HG03460 (cell line): ENCODE data around the gene MRPS14.
A peak's percentile ranks its signal among the peaks of the same experiment; 100 is the strongest.
"Not testable (repeated sequence)": the region's sequence is repeated elsewhere in the genome, so short reads cannot be mapped to it uniquely, and the experiment has no call there.

Source experiments
- ATAC-seq: cut with Tn5 transposase; IDR thresholded peaks from one replicate; pipeline ENCODE4 v1.9.1; 2021; ENCODE audit not compliant: unreplicated experiment

Gene MRPS14

DNA sequence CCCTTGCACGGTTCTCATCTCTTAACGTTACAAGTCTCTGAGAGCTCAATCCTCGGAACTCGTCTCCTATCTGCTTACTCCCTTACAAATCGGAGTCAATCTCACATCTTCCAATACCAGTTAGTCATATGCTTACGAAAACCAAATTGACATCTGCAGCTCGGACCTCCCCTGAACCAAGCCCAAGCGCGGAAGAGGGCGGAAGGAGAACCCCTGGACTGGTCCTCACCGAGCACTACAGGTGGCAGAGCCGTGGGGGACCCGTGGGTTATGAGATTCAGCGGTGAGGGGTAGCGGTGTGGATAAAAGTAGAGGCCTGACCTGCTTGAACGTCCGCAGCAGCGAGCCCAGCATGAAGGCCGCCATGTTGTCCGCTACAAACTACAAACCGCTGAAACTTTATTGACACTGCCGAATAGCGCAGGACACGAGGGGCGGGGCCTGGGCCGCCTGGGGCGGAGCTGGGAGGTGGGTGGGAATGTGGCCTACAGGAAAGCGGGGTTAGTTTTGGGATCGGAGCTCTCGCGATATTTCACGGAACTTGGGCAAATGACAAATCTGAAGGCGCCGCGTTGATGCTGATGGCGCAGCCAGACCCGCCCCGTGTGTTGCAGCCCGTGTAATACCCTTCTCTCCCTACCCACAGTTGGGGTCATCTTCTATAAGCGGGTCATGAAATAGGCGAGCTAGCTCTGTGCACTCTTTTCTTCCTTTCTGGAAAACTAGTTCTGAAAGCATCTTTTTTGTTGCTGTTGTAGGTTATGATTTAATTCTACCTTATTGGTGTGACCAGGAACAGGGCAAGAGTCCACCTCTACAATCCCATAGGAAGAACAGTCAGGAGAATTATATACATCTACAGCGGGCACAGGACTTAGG lies at the start of gene MRPS14:
Gene MRPS14 (minus strand): TSS at position 383 of the 879 bp plus-strand sequence. CDS start 17 bp downstream, at position 366.
- peak; percentile 90 for ATAC-seq

GRCh38 chr1:175072099-175072951 lies 49.1 kb upstream of the MRPS14 start:
- peak; percentile 79 for ATAC-seq

GRCh38 chr1:175071276-175071943 lies 48.2 kb upstream of the MRPS14 start:
- no peak for ATAC-seq

DNA sequence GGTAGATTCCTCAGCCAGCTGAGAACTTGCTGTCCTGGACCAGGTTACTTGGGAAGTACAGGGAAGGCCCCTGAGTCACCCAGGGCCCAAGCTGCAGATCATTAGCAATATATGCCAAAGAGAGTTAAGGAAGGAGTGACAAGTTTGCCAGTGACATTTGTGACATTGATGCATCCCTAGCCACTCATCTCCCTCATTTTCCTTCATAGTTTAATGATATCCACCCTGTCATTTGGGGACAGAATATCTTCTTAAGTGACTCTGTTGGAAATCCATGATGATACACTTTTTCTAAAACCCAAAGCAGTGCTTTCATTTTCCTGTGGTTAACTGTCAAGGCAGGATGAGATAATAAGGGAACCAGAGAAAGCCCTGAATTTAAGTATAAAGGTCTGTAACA lies 47.6 kb upstream of the MRPS14 start:
- no peak for ATAC-seq

- no peak for ATAC-seq
Measured at GRCh38 chr1:175067362-175068106, 44.3 kb upstream of the MRPS14 start, which contains the start of gene TNN. Gene TNN, plus strand, starts transcription at chr1:175067833. Its CDS starts 9,586 bp downstream, at chr1:175077419.

GRCh38 chr1:175062858-175063257 lies 39.6 kb upstream of the MRPS14 start:
- no peak for ATAC-seq

DNA sequence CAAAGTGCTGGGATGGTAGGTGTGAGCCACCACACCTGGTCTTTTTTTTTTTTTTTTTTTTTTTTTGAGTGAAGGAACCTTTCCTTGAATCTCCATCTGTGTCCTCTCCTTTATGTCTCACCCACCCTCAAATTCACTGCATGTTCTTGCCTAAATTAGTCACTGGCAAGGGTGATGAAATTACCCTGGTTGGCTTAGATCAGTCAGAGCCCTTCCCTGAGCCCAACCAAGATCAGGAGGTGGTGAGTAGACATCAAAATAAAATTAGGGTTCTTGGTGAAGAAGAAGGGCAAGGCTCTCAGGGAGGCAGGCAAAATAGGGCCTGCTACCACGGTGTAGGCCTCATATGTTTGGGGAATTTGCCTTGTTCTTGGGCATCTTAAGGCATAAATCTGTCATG lies 39.1 kb upstream of the MRPS14 start:
- no peak for ATAC-seq

GRCh38 chr1:175054736-175055135 lies 31.5 kb upstream of the MRPS14 start:
- no peak for ATAC-seq

GRCh38 chr1:175050992-175051391 lies 27.8 kb upstream of the MRPS14 start:
- no peak for ATAC-seq

DNA sequence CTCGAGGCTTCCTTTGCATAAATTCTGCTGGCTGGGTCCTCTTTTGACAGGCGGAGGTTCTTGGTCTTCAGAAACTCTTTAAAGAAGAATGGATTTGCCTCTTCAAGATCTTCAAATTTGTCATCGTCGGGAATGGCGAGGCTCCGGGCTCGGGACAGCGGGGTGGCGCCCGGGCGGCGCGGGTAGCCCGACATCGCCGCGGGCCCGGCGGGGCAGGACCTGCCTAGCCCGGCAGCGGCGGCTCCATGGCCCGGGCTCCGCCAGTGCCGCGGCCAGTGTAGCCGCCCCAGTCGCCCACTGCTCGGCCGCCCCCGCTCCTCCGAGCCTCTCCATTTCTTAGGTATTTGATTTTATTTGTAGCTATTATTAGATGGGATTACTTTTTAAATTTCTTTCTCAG lies 22.3 kb upstream of the MRPS14 start:
- ATAC-seq = no peak

- ATAC-seq = no peak
Measured at GRCh38 chr1:175045097-175045496, 21.9 kb upstream of the MRPS14 start.

DNA sequence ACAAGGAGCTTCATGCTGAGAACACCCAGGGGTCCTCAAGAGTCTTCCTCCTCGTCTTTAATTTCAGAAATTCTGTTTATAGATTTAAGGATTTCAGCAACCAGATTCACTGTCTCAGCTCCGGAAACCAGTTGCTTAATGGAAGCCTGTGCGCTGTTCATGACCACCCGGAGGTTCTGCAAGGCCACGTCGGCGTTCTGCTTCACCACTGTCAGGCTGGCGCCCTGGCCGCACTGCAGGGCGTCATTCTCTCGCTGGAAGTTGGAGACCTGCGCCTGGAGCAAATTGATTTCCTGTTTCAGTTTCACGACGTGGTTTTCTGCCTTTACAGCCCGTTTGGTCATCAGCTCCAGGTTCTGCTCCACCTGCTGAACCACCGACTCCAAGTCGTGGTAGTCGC lies 21.4 kb upstream of the MRPS14 start:
- ATAC-seq = not testable (repeated sequence)

DNA sequence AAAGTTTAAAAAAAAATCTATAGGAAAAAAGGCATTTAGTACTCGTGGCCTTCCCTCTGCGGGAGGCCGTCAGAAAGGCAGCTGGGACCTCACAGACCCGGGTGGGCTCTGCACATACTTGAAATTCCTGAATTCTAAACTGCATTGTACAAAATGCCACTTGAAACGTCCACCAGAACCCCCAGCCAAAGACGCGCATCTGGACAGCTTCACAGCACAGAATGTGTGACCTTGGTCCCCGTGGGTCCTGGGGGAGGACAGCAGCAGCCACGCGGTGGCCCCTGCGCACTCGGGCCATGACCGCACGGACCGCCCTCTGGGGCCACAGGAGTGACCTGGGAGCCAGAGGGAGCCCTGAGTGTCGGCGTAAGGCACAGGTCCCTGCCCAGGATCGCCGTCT lies 20.6 kb upstream of the MRPS14 start:
- no peak for ATAC-seq

- ATAC-seq = no peak
Measured at GRCh38 chr1:175042650-175043049, 19.4 kb upstream of the MRPS14 start.

DNA sequence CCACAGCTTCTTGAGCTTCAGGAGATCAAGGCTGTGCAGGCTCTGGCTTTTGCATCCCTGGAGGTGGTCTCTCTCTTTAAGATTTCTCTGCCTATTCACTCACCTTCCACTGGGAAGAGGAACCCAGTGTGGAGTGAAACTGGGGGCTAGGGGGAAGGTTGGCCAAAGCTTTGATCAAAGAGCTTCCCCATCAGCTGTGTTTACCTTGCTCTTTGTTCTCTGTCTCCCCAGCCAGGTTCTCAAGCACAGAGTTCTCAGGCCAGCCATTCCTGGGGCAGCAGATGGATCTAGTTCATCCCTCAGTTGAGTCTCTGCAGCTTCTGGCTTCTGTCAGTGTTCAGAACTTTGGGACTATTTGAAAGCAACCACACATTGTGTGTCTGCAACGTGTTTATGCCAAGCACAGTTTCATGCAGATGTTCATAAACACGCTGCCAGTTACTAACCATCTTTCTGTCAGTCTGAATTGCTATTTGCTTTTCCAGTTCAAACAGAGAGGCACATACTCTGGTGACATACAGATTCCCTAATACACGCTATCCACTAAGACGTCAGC lies 17.2 kb upstream of the MRPS14 start:
- no peak for ATAC-seq

- no peak for ATAC-seq
Measured at GRCh38 chr1:175037416-175037815, 14.2 kb upstream of the MRPS14 start.

DNA sequence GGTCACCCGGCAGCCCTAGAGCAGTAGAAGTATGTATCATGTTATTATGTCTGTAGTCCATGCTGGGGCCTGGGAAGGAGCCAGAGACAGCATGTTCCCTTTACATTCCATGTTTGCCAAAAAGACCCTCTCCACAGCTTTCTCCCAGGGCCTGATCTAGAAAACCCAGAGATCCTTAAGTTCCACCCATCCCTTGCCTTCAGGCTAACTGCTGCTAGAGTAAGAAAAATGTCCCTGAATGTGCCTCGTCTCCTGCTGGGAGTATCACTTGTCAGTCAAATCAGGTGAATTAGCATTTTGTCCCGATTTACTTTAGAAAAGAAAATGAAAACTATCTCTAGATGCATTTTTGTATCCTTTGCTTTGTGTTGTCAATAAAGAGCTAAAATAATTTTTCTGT lies 13.3 kb upstream of the MRPS14 start:
- no peak for ATAC-seq

DNA sequence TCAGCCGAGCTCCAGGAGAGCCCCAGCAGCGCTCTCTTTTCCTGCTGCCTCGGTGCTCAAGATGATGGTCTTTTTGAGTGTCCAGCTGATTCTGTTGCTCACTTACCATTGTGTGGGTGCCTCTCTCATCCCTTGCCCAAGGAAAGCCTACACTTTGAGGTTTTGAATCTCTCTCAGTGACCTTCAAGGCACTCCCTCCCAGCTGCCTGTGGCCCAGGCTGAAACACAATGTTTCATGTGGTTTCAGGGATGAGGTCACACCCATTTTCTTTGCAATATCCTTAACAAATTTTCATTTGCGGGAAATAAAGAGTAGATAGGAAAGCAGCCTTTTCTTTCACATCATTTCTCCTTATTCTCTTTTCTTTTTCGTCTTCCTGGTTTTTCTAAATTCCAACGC lies 12.6 kb upstream of the MRPS14 start:
- no peak for ATAC-seq

GRCh38 chr1:175034775-175035174 lies 11.6 kb upstream of the MRPS14 start:
- ATAC-seq = no peak

DNA sequence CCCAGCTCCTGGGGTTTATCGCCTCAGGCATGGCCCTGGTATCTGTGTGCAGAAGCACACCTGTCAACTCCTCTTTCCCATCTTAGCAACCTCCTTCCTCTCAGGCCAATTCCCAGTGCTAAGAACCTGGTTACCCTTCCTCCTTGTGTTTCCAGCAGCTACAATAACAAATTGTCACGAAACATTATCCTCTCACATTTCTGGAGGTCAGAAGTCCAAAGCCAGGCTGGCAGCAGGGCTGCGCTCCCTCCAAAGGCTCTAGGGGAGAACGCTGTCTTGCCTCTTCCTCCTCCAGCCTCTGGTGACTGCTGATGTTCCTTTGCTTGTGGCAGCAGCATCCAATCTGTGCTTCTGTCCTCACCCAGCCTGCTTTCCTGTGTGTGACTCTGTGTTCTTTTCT lies 10.7 kb upstream of the MRPS14 start:
- ATAC-seq = no peak
